T-cell (primary cell): ENCODE results near the gene OR5V1. TPM values are rescaled to one million over a fixed set of nuclear protein-coding genes. Genes with fewer than 3 reads are reported as not detected.
"Not testable (repeated sequence)": the region's sequence is repeated elsewhere in the genome, so short reads cannot be mapped to it uniquely, and the experiment has no call there.

Experiments used
- ATAC-seq, 4 experiments: fragments of 200-7000 bp in 3 of 4; fragments of 150-1000 bp in 1 of 4; cut with Tn5 transposase; replicated peaks in 1 of 4; 1 replicate in 3 of 4; 2 replicates in 1 of 4; pipeline ENCODE4 v1.10.0; 2021; ENCODE audit warnings: moderate library complexity in 3 of 4, mild to moderate bottlenecking in 2 of 4, moderate number of reproducible peaks in 1 of 4
- CTCF ChIA-PET, 2 donors: fragments of 300-600 bp; sonication (Branson Sonifier 250); formaldehyde crosslinking; loops; one replicate each; lab custom pipeline; 2022; ENCODE audit warnings: antibody characterized with exemption in 2 of 2; lab: Charles Lee
- POLR2A ChIA-PET, 2 donors: fragments of 300-600 bp; sonication (Branson Sonifier 250); formaldehyde crosslinking; loops; one replicate each; lab custom pipeline; 2022; ENCODE audit warnings: antibody characterized with exemption in 2 of 2; lab: Charles Lee
- DNase-seq, 35 experiments: peaks; one replicate each; pipeline versions ENCODE4 v3.0.0 to v3.0.0-alpha.2; 2013 to 2023
- H3K27ac ChIP-seq: one replicate; pipeline ENCODE4 v1.5.1; 2013; ENCODE audit warnings: low read length
- H3K27me3 ChIP-seq, 2 experiments: replicated peaks in 1 of 2; 1 replicate in 1 of 2; 2 replicates in 1 of 2; pipeline versions ENCODE4 v1.6.1 to v1.7.0; 2013; ENCODE audit warnings: low read length in 1 of 2, mixed read lengths in 1 of 2; ENCODE audit not compliant: control insufficient read depth in 2 of 2, insufficient read depth in 2 of 2; ENCODE audit errors: extremely low read depth in 1 of 2
- H3K36me3 ChIP-seq, 2 donors: 1 replicate in 1 of 2; 2 replicates in 1 of 2; pipeline versions ENCODE4 v1.6.1 to v1.7.0; 2013; ENCODE audit warnings: low read length in 1 of 2; ENCODE audit not compliant: control insufficient read depth in 2 of 2, insufficient read depth in 1 of 2; ENCODE audit errors: extremely low read depth in 1 of 2
- H3K4me1 ChIP-seq, 2 experiments: 1 replicate in 1 of 2; 2 replicates in 1 of 2; pipeline versions ENCODE4 v1.6.1 to v1.7.0; 2013; ENCODE audit warnings: low read length in 2 of 2, mixed read lengths in 1 of 2; ENCODE audit not compliant: insufficient read depth in 2 of 2, control insufficient read depth in 1 of 2; ENCODE audit errors: extremely low read depth in 1 of 2
- H3K4me3 ChIP-seq, 2 donors: 1 replicate in 1 of 2; 2 replicates in 1 of 2; pipeline versions ENCODE4 v1.5.1 to v1.7.0; 2013; ENCODE audit warnings: mild to moderate bottlenecking in 2 of 2, low read length in 1 of 2, moderate library complexity in 1 of 2; ENCODE audit not compliant: control insufficient read depth in 1 of 2; ENCODE audit errors: extremely low read depth in 1 of 2
- H3K9me3 ChIP-seq: 2 replicates; pipeline ENCODE4 v1.7.0; 2013
- H3K27ac Mint-ChIP-seq, 2 donors: one replicate each; pipeline ENCODE4 v1.8.0; 2020 to 2021; ENCODE audit warnings: mild to moderate bottlenecking in 2 of 2, mixed read lengths in 2 of 2
- H3K27me3 Mint-ChIP-seq, 2 donors: one replicate each; pipeline ENCODE4 v1.8.0; 2021 to 2022; ENCODE audit warnings: mixed read lengths in 2 of 2
- H3K36me3 Mint-ChIP-seq: one replicate; pipeline ENCODE4 v1.8.0; 2021; ENCODE audit warnings: mixed read lengths
- H3K4me1 Mint-ChIP-seq, 3 donors: one replicate each; pipeline ENCODE4 v1.8.0; 2020 to 2022; ENCODE audit warnings: mixed read lengths in 3 of 3, mild to moderate bottlenecking in 1 of 3
- H3K4me3 Mint-ChIP-seq, 3 donors: one replicate each; pipeline ENCODE4 v1.8.0; 2020 to 2022; ENCODE audit warnings: mild to moderate bottlenecking in 3 of 3, mixed read lengths in 3 of 3, moderate library complexity in 3 of 3
- H3K9me3 Mint-ChIP-seq, 3 donors: one replicate each; pipeline ENCODE4 v1.8.0; 2020 to 2022; ENCODE audit warnings: mixed read lengths in 3 of 3
- WGBS: methylation state at CpG from one replicate; pipeline ENCODE4 v1.1.5; 2013; ENCODE audit warnings: missing lambda C conversion rate; ENCODE audit not compliant: insufficient coverage; 5-methylcytosine and 5-hydroxymethylcytosine counted together
- total RNA-seq, 35 experiments: library from RNA in 6 of 35; stranded (reverse) in 6 of 35; fragments of 120-200 nt in 1 of 35; gene quantifications; one replicate each; pipeline versions ENCODE4 v1.2.1 to v1.2.4 and lab custom pipeline; 2013 to 2026

OR5V1 gene
- total RNA-seq, 5 donors from 2014 or later (not counting 1 experiment from before 2014, with no cell fraction given) = not detected

DNA sequence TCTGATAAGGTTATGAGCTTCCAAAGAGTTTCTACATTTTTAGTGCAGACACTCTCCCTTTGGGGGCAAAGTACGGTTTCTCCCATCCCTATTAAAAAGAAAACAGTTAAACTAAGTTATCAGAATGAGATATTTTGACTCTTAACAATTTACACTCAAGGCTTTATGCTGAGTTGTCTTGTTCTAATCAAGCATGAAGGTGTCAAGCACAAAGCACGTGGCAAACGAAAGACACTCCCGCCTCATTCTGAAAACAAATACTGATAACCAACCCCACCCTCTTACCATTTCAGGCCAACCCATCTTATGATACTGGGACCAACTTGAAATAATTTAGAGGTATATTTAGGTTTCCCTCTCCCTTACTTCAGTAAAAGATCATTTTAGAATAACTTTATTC lies 42.9 kb downstream of the OR5V1 start:
- no peak overlapping the region for H3K27ac ChIP-seq
- no peaks in the 10 kb centered on the region for H3K4me1 Mint-ChIP-seq
- no peaks in the 10 kb centered on the region for H3K36me3 ChIP-seq
- ATAC-seq = no peak
- no peaks in the 10 kb centered on the region for H3K4me1 ChIP-seq
- H3K36me3 Mint-ChIP-seq = no peaks in the 10 kb centered on the region
- H3K4me3 Mint-ChIP-seq = no peak overlapping the region
- no peaks in the 10 kb centered on the region for H3K27me3 ChIP-seq
- no peaks in the 10 kb centered on the region for H3K9me3 ChIP-seq
- WGBS = no CpG with 5 or more reads among the region's 4 CpGs
- H3K27ac Mint-ChIP-seq = no peak overlapping the region
- H3K9me3 Mint-ChIP-seq = no peaks in the 10 kb centered on the region
- POLR2A ChIA-PET = no interaction called here
- peaks cover 21 to 38% of the 10 kb centered on the region in 2 donors for H3K27me3 Mint-ChIP-seq
- CTCF ChIA-PET = no interaction called here
- no peak for DNase-seq
- no peak overlapping the region for H3K4me3 ChIP-seq

DNA sequence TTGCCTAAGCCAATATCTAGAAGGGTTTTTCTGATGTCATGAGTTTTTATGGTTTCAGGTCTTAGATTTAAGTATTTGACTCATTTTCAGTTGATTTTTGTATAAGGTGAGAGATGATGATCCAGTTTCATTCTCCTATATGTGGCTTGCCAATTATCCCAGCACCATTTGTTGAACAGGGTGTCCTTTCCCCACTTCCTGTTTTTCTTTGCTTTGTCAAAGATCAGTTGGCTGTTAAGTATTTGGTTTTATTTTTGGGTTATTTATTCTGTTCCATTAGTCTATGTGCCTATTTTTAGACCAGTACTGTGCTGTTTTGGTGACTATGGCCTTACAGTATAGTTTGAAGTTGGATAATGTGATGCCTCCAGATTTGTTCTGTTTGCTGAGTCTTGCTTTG lies 45.3 kb downstream of the OR5V1 start:
- H3K4me1 ChIP-seq, H3K27me3 ChIP-seq, H3K4me3 Mint-ChIP-seq, H3K4me1 Mint-ChIP-seq, H3K9me3 Mint-ChIP-seq, ATAC-seq, CTCF ChIA-PET, H3K27ac ChIP-seq, H3K36me3 ChIP-seq, H3K9me3 ChIP-seq, H3K4me3 ChIP-seq, DNase-seq, POLR2A ChIA-PET, H3K36me3 Mint-ChIP-seq, H3K27ac Mint-ChIP-seq: not testable (repeated sequence)
- H3K27me3 Mint-ChIP-seq = peaks cover 14 to 25% of the 10 kb centered on the region in 2 donors

DNA sequence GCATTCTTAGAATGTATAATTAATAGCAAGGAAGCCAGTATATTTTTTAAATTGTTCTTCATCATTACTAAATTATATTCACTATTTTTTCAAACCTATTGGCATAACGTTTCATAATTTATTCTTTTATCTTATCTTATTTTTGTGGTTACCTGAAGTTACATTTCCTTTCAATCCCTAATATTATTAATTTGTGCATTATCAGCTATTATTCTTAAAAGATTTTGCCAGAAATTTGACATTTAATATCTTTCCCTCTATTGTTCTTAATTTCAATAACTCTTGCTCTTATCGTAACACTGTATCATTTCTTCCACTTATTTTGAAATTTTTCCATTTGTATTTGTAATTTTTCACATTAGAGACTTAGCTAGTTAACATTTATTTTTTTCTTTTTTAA lies 48.7 kb downstream of the OR5V1 start:
- H3K27ac Mint-ChIP-seq = no peak overlapping the region
- no peak overlapping the region for H3K27ac ChIP-seq
- ChIA-PET CTCF (no interaction called here), POLR2A (no interaction called here)
- H3K9me3 Mint-ChIP-seq = no peaks in the 10 kb centered on the region
- WGBS = no CpG with 5 or more reads among the region's 2 CpGs
- ATAC-seq (no peak), DNase-seq (no peak)
- H3K27me3 Mint-ChIP-seq = peaks cover 11 to 17% of the 10 kb centered on the region in 2 donors
- H3K27me3 ChIP-seq = no peaks in the 10 kb centered on the region
- H3K4me1 ChIP-seq = no peaks in the 10 kb centered on the region
- H3K4me3 ChIP-seq = no peak overlapping the region
- no peaks in the 10 kb centered on the region for H3K9me3 ChIP-seq
- no peaks in the 10 kb centered on the region for H3K36me3 Mint-ChIP-seq
- no peaks in the 10 kb centered on the region for H3K36me3 ChIP-seq
- no peak overlapping the region for H3K4me3 Mint-ChIP-seq
- H3K4me1 Mint-ChIP-seq = no peaks in the 10 kb centered on the region

Other genes with a start within 250 kb of the OR5V1 start
- gene OR2J2, start 198.0 kb downstream of the OR5V1 start, total RNA-seq = not detected
- gene OR14J1, start 67.2 kb downstream of the OR5V1 start, total RNA-seq = not detected
- not detected for gene OR12D3, start 6.4 kb upstream of the OR5V1 start, total RNA-seq
- not detected for gene OR12D2, start 26.8 kb upstream of the OR5V1 start, total RNA-seq
- not detected for gene OR12D1, start 46.1 kb upstream of the OR5V1 start, total RNA-seq
- not detected for gene OR10C1, start 70.4 kb upstream of the OR5V1 start, total RNA-seq
- not detected for gene OR11A1, start 88.2 kb upstream of the OR5V1 start, total RNA-seq
- gene OR2H1, start 88.3 kb upstream of the OR5V1 start, total RNA-seq = not detected
- gene MAS1L, start 119.1 kb upstream of the OR5V1 start, total RNA-seq = not detected
- under 1 TPM in 1 of 5 donors, not detected in 4; 0.32 TPM for gene UBD, start 190.9 kb upstream of the OR5V1 start, total RNA-seq
- not detected for gene OR2H2, start 216.3 kb upstream of the OR5V1 start, total RNA-seq